Adipose tissue (tissue), 3 donors: ENCODE data around the gene ABCA5. TPM values are rescaled to one million over a fixed set of nuclear protein-coding genes. Genes with fewer than 3 reads are reported as not detected.

Experiments used
- H3K27ac ChIP-seq: one replicate; pipeline ENCODE4 v1.5.1; 2013; ENCODE audit warnings: low read depth, low read length
- WGBS, 3 donors: extraction: QIAGEN DNeasy Blood & Tissue Kit; methylation state at CpG; one replicate each; pipeline ENCODE4 v1.1.7; 2013; 5-methylcytosine and 5-hydroxymethylcytosine counted together
- polyA plus RNA-seq, 3 donors: library from polyadenylated mRNA; stranded (reverse); fragments of 200-250 nt; gene quantifications; one replicate each; pipeline ENCODE4 v1.2.3, GENCODE V29; 2013
- donor health status: healthy with polysubstance abuse.
- donor health status: Bipolar disorder and iron deficiency.
- donor health status: healthy.

ABCA5 gene
- 10 to 100 TPM; 10.1 to 16.2 (median 16.0) TPM for polyA plus RNA-seq

GRCh38 chr17:69327060-69327831 is at the start of gene ABCA5:
ABCA5 (minus strand) TSS chr17:69327133; CDS start chr17:69314415, 12,718 bp downstream.
- H3K27ac ChIP-seq: peak within 1 kb of the TSS; percentile 24
- whole genome bisulfite sequencing, 3 donors: 0 to 1% (median 1%) methylated on average over 48 to 74 of the region's 74 CpGs

GRCh38 chr17:69375229-69375628 is 48.3 kb upstream of the ABCA5 start:
- WGBS, 3 donors: 29 to 69% (median 40%) methylated on average over 2 of the region's 2 CpGs
- H3K27ac ChIP-seq: no peak overlapping the region

GRCh38 chr17:69373069-69373468 is 46.1 kb upstream of the ABCA5 start:
- no peak overlapping the region for H3K27ac ChIP-seq
- WGBS, 3 donors: 77 to 95% (median 88%) methylated on average over 2 of the region's 2 CpGs

GRCh38 chr17:69367298-69367697 is 40.4 kb upstream of the ABCA5 start:
- 58 to 67% (median 59%) methylated on average over 3 of the region's 3 CpGs for WGBS, 3 donors

GRCh38 chr17:69363488-69364210 is 36.7 kb upstream of the ABCA5 start:
- 77 to 85% (median 84%) methylated on average over 2 of the region's 2 CpGs for WGBS, 3 donors
- H3K27ac ChIP-seq: no peak overlapping the region

More at GRCh38 chr17:69367298-69367697, 40.4 kb upstream of the ABCA5 start:
- no peak overlapping the region for H3K27ac ChIP-seq

GRCh38 chr17:69361156-69361555 is 34.2 kb upstream of the ABCA5 start:
- no peak overlapping the region for H3K27ac ChIP-seq

GRCh38 chr17:69358688-69359596 is 32.0 kb upstream of the ABCA5 start:
- WGBS, 3 donors: 83 to 85% (median 84%) methylated on average over 3 of the region's 3 CpGs

GRCh38 chr17:69357701-69358100 is 30.8 kb upstream of the ABCA5 start:
- 23 to 63% (median 52%) methylated on average over 2 of the region's 2 CpGs for WGBS, 3 donors

More at GRCh38 chr17:69358688-69359596, 32.0 kb upstream of the ABCA5 start:
- no peak overlapping the region for H3K27ac ChIP-seq

GRCh38 chr17:69356625-69357024 is 29.7 kb upstream of the ABCA5 start:
- WGBS, 3 donors: 95 to 98% (median 97%) methylated on average over 7 of the region's 7 CpGs
- H3K27ac ChIP-seq: no peak overlapping the region

More at GRCh38 chr17:69357701-69358100, 30.8 kb upstream of the ABCA5 start:
- no peak overlapping the region for H3K27ac ChIP-seq

- WGBS, 3 donors: 63 to 76% (median 69%) methylated on average over 4 of the region's 4 CpGs
These were observed 24.0 kb upstream of the ABCA5 start for GRCh38 chr17:69350911-69351310.

GRCh38 chr17:69348429-69348828 is 21.5 kb upstream of the ABCA5 start:
- no peak overlapping the region for H3K27ac ChIP-seq
- 82 to 95% (median 93%) methylated on average over 2 of the region's 2 CpGs for WGBS, 3 donors

More at GRCh38 chr17:69350911-69351310, 24.0 kb upstream of the ABCA5 start:
- H3K27ac ChIP-seq: no peak overlapping the region

- WGBS, 3 donors: 90 to 96% (median 93%) methylated on average over 7 of the region's 7 CpGs
- H3K27ac ChIP-seq: no peak overlapping the region
These were observed 19.8 kb upstream of the ABCA5 start for GRCh38 chr17:69346766-69347165.

- no peak overlapping the region for H3K27ac ChIP-seq
These were observed 18.0 kb upstream of the ABCA5 start for GRCh38 chr17:69344939-69345338.

GRCh38 chr17:69342896-69343644 is 16.1 kb upstream of the ABCA5 start:
- 39 to 63% (median 62%) methylated on average over 3 of the region's 3 CpGs for WGBS, 3 donors
- no peak overlapping the region for H3K27ac ChIP-seq

GRCh38 chr17:69339937-69340336 is 13.0 kb upstream of the ABCA5 start:
- H3K27ac ChIP-seq: no peak overlapping the region
- 53 to 77% (median 75%) methylated on average over 3 of the region's 3 CpGs for WGBS, 3 donors

GRCh38 chr17:69336996-69337395 is 10.1 kb upstream of the ABCA5 start:
- H3K27ac ChIP-seq: no peak overlapping the region
- 86 to 91% (median 90%) methylated on average over 1 of the region's 1 CpG for WGBS, 3 donors

- no peak overlapping the region for H3K27ac ChIP-seq
These were observed 9.6 kb upstream of the ABCA5 start for GRCh38 chr17:69336580-69336979.

GRCh38 chr17:69335058-69335457 is 8.1 kb upstream of the ABCA5 start:
- WGBS, 3 donors: 15 to 18% (median 16%) methylated on average over 2 of the region's 2 CpGs
- no peak overlapping the region for H3K27ac ChIP-seq
